SK-N-MC (cell line): Measurements from ENCODE around the gene PRRC2B.

Experiments
- EZH2 ChIP-seq: fragments of 200-600 bp; sonication (generic); IDR thresholded peaks from one replicate; pipeline ENCODE4 v1.6.1; 2017; ENCODE audit warnings: antibody characterized with exemption
- FOXP2 ChIP-seq: optimal IDR thresholded peaks from 2 replicates; pipeline ENCODE3; 2011; ENCODE audit warnings: mild to moderate bottlenecking, moderate library complexity; ENCODE audit not compliant: insufficient read depth; ENCODE audit errors: extremely low read length, control extremely low read depth
- POLR2AphosphoS5 ChIP-seq: IDR thresholded peaks from 2 replicates; pipeline ENCODE4 v1.6.1; 2012; ENCODE audit warnings: mild to moderate bottlenecking, low read depth, low read length, borderline replicate concordance

DNA sequence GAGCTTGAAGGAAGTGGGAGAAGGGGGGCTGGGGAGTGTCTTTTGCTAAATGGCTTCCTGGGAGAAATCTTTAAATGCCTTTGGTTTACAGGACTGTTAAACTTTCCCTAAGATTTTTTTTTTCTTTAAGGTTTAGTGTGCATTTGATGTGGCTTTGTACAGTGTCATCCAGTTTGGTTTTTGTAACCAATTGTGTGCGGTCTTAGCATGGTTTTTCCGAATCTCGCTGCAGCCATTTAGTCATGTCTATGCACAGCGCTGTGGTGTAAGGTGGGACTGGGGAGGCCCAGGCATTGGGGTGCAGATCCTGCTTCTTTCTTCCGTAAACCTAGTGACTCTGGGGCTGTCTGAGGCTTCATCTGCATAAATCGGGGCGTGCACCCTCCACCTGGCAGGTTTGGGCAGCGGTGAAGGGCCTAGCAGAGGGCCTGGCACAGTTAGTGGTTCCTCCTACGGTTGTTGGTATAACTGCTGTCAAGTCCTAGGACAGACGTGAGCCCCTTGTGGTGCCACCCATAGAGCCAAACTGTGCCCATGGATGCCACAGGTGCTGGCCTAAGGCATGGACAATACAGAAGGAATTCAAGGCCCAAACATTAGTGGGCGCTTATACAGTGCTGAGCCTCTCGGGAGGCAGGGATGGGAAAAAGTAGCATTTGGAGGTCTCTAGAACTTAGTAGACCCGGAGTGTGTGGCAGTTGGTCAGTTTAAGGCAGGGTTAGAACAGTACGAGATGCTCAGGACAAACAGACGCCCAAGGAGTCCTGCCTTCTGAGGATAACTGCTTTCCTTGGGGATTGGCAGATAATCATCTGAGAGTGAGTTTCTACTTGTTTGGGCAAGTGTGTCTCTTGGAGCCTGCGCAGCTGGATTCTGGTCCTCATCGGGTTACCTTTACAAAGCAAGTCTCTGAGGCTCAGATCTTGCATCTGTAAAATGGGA lies 1.5 kb downstream of the PRRC2B start:
- TF ChIP-seq EZH2 (no peak), FOXP2 (no peak), POLR2AphosphoS5 (0 out of 2 replicates have a peak, but pooled peaks have one; percentile 7)
